ENCODE data around the gene CHCHD6. TPM values are rescaled to one million over a fixed set of nuclear protein-coding genes. Genes with fewer than 3 reads are reported as not detected.

CHCHD6 gene
- total RNA-seq, 1 experiment from 2014 or later: 33.0 TPM

- BruUV-seq (replicated peaks): no TSS peak
- no peaks in the 10 kb centered on the region for H3K9me3 ChIP-seq (ENCODE audit: low read length)
- H3K4me2 ChIP-seq (ENCODE audit: low read length): no peak overlapping the region
- H3K27me3 ChIP-seq (ENCODE audit: low read length): no peaks in the 10 kb centered on the region
- H3K9ac ChIP-seq (ENCODE audit: low read length): no peak overlapping the region
- H3K4me3 ChIP-seq (ENCODE audit: low read length): no peak overlapping the region
- H3K4me1 ChIP-seq (ENCODE audit: insufficient read depth, low read length): peaks cover 5% of the 10 kb centered on the region
- POLR2A ChIA-PET (ENCODE audit: unreplicated experiment): no interaction called here
- ATAC-seq: no peak
- no peaks in the 10 kb centered on the region for H3F3A ChIP-seq (ENCODE audit: low read length, unreplicated experiment)
- H4K20me1 ChIP-seq (ENCODE audit: low read length): no peaks in the 10 kb centered on the region
- no peak overlapping the region for H3K27ac ChIP-seq (ENCODE audit: low read length)
- no peak overlapping the region for H2AFZ ChIP-seq (ENCODE audit: low read length)
- CTCF ChIA-PET: no interaction called here
- no peaks in the 10 kb centered on the region for H3K36me3 ChIP-seq (ENCODE audit: low read depth, low read length)
- no peaks in the 10 kb centered on the region for H3K79me2 ChIP-seq (ENCODE audit: low read length)
- intact Hi-C loops (cut with micrococcal nuclease): loop anchor here (10.0 kb wide), 1 partner anchor 113 kb away; no protein-coding TSS in a partner anchor
- TF ChIP-seq CTCF (conservative IDR thresholded peaks at IDR 0.05; ENCODE audit: low read depth, low read length) (no peak), EZH2phosphoT487 (IDR thresholded peaks at IDR 0.05; ENCODE audit: borderline replicate concordance, low read length) (no peak), EZH2 (IDR thresholded peaks at IDR 0.05; ENCODE audit: low read length, unreplicated experiment) (no peak)
- no peak for DNase-seq
- no peaks in the 10 kb centered on the region for H3K9me2 ChIP-seq (replicated peaks; ENCODE audit: low read length)
These were observed 147.3 kb downstream of the CHCHD6 start for GRCh38 chr3:126851382-126851781.

- DNase-seq: no peak
- Histone ChIP-seq H3F3A (ENCODE audit: low read length, unreplicated experiment) (no peaks in the 10 kb centered on the region), H4K20me1 (ENCODE audit: low read length) (no peaks in the 10 kb centered on the region), H2AFZ (ENCODE audit: low read length) (no peak overlapping the region), H3K4me2 (ENCODE audit: low read length) (no peak overlapping the region), H3K36me3 (ENCODE audit: low read depth, low read length) (no peaks in the 10 kb centered on the region), H3K9me3 (ENCODE audit: low read length) (no peaks in the 10 kb centered on the region), H3K27ac (ENCODE audit: low read length) (no peak overlapping the region), H3K9me2 (replicated peaks; ENCODE audit: low read length) (no peaks in the 10 kb centered on the region), H3K27me3 (ENCODE audit: low read length) (no peaks in the 10 kb centered on the region), H3K4me3 (ENCODE audit: low read length) (no peak overlapping the region), H3K79me2 (ENCODE audit: low read length) (no peaks in the 10 kb centered on the region), H3K9ac (ENCODE audit: low read length) (no peak overlapping the region), H3K4me1 (ENCODE audit: insufficient read depth, low read length) (peaks cover under 1% of the 10 kb centered on the region; the same call in 1 of the 2 replicates)
- TF ChIP-seq EZH2phosphoT487 (IDR thresholded peaks at IDR 0.05; ENCODE audit: borderline replicate concordance, low read length) (no peak), CTCF (conservative IDR thresholded peaks at IDR 0.05; ENCODE audit: low read depth, low read length) (no peak), EZH2 (IDR thresholded peaks at IDR 0.05; ENCODE audit: low read length, unreplicated experiment) (no peak)
- intact Hi-C loops (cut with micrococcal nuclease): loop anchor here (10.0 kb wide), 1 partner anchor 113 kb away; no protein-coding TSS in a partner anchor
- ATAC-seq: no peak
- ChIA-PET POLR2A (ENCODE audit: unreplicated experiment) (no interaction called here), CTCF (no interaction called here)
- BruUV-seq (replicated peaks): no TSS peak
These were observed 147.9 kb downstream of the CHCHD6 start for GRCh38 chr3:126851934-126852333.

- H3F3A ChIP-seq (ENCODE audit: low read length, unreplicated experiment): no peaks in the 10 kb centered on the region
- no peaks in the 10 kb centered on the region for H3K4me1 ChIP-seq (ENCODE audit: insufficient read depth, low read length)
- intact Hi-C loops (cut with micrococcal nuclease): loop anchor here (10.0 kb wide), 1 partner anchor 112 kb away; no protein-coding TSS in a partner anchor
- no peak overlapping the region for H3K27ac ChIP-seq (ENCODE audit: low read length)
- no peak for DNase-seq
- no peaks in the 10 kb centered on the region for H3K27me3 ChIP-seq (ENCODE audit: low read length)
- H3K4me3 ChIP-seq (ENCODE audit: low read length): no peak overlapping the region
- H3K9me3 ChIP-seq (ENCODE audit: low read length): no peaks in the 10 kb centered on the region
- CTCF ChIA-PET: no interaction called here
- H3K79me2 ChIP-seq (ENCODE audit: low read length): no peaks in the 10 kb centered on the region
- no peaks in the 10 kb centered on the region for H3K9me2 ChIP-seq (replicated peaks; ENCODE audit: low read length)
- no peak overlapping the region for H3K9ac ChIP-seq (ENCODE audit: low read length)
- no peak for TF ChIP-seq EZH2phosphoT487 (IDR thresholded peaks at IDR 0.05; ENCODE audit: borderline replicate concordance, low read length)
- no peak for TF ChIP-seq EZH2 (IDR thresholded peaks at IDR 0.05; ENCODE audit: low read length, unreplicated experiment)
- no peak for TF ChIP-seq CTCF (conservative IDR thresholded peaks at IDR 0.05; ENCODE audit: low read depth, low read length)
- H3K4me2 ChIP-seq (ENCODE audit: low read length): no peak overlapping the region
- BruUV-seq (replicated peaks): no TSS peak
- POLR2A ChIA-PET (ENCODE audit: unreplicated experiment): no interaction called here
- H2AFZ ChIP-seq (ENCODE audit: low read length): no peak overlapping the region
- no peaks in the 10 kb centered on the region for H3K36me3 ChIP-seq (ENCODE audit: low read depth, low read length)
- no peak for ATAC-seq
- H4K20me1 ChIP-seq (ENCODE audit: low read length): no peaks in the 10 kb centered on the region
These were observed 148.5 kb downstream of the CHCHD6 start for GRCh38 chr3:126852511-126852910.

Measured in PC-3 (cell line).